Chondrocyte (in vitro differentiated cells): ENCODE measurements around the gene STAC. TPM values are rescaled to one million over a fixed set of nuclear protein-coding genes. Genes with fewer than 3 reads are reported as not detected.
"Not testable (repeated sequence)": the region's sequence is repeated elsewhere in the genome, so short reads cannot be mapped to it uniquely, and the experiment has no call there.

ENCODE experiments used
- DNase-seq: peaks from one replicate; pipeline ENCODE4 v3.0.0; 2021; ENCODE audit warnings: mixed read lengths, low spot score
- H3K27ac Mint-ChIP-seq: one replicate; pipeline ENCODE4 v1.8.0; 2021; ENCODE audit warnings: mild to moderate bottlenecking, moderate library complexity, mixed read lengths; ENCODE audit not compliant: unreplicated experiment
- H3K27me3 Mint-ChIP-seq: 2 replicates; pipeline ENCODE4 v1.8.0; 2021; ENCODE audit warnings: low read depth, mixed read lengths
- H3K36me3 Mint-ChIP-seq: 2 replicates; pipeline ENCODE4 v1.8.0; 2021; ENCODE audit warnings: low read depth, mixed read lengths
- H3K4me1 Mint-ChIP-seq: 2 replicates; pipeline ENCODE4 v1.8.0; 2021; ENCODE audit warnings: low read depth, mild to moderate bottlenecking, mixed read lengths
- H3K4me3 Mint-ChIP-seq: one replicate; pipeline ENCODE4 v1.8.0; 2021; ENCODE audit warnings: mild to moderate bottlenecking, moderate library complexity, mixed read lengths; ENCODE audit not compliant: unreplicated experiment
- H3K9me3 Mint-ChIP-seq: 2 replicates; pipeline ENCODE4 v1.8.0; 2021; ENCODE audit warnings: low read depth, mixed read lengths
- total RNA-seq: library from RNA; stranded (reverse); gene quantifications from 3 replicates; pipeline ENCODE4 v1.2.1, GENCODE V29; 2021
- TF ChIP-seq, protein P1 (sequence below): fragments of 200-600 bp; sonication (generic); IDR thresholded peaks from 2 replicates; pipeline ENCODE4 v1.5.0; 2021; ENCODE audit warnings: antibody characterized with exemption, mild to moderate bottlenecking, moderate library complexity

The STAC gene
- total RNA-seq, 1 donor from 2014 or later = 0.07 TPM

DNA sequence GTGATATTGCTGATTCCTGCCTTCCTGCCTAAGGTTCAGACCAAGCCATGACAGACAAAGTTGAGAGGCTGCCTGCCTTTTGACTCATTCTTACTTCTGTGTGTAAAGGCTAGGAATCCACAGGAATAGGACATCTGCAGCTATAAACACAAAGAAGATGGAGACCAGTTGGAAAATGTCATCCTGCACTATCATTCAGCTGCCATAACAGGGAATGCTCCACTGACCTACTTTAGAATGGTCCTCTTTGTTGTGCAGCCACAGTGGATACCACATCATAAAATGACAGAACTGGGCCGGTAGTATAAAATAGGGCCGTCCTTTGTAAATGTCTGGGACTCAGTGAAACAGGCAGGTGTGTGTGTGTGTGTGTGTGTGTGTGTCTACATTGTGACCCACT lies 75.1 kb downstream of the STAC start:
- TF ChIP-seq, protein P1, sequence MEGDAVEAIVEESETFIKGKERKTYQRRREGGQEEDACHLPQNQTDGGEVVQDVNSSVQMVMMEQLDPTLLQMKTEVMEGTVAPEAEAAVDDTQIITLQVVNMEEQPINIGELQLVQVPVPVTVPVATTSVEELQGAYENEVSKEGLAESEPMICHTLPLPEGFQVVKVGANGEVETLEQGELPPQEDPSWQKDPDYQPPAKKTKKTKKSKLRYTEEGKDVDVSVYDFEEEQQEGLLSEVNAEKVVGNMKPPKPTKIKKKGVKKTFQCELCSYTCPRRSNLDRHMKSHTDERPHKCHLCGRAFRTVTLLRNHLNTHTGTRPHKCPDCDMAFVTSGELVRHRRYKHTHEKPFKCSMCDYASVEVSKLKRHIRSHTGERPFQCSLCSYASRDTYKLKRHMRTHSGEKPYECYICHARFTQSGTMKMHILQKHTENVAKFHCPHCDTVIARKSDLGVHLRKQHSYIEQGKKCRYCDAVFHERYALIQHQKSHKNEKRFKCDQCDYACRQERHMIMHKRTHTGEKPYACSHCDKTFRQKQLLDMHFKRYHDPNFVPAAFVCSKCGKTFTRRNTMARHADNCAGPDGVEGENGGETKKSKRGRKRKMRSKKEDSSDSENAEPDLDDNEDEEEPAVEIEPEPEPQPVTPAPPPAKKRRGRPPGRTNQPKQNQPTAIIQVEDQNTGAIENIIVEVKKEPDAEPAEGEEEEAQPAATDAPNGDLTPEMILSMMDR = no peak
- Mint-ChIP-seq H3K36me3 (no peaks in the 10 kb centered on the region), H3K27ac (no peak overlapping the region), H3K4me1 (peaks cover 3% of the 10 kb centered on the region), H3K9me3 (no peaks in the 10 kb centered on the region), H3K27me3 (peaks cover 10% of the 10 kb centered on the region), H3K4me3 (no peak overlapping the region)
- no peak for DNase-seq

DNA sequence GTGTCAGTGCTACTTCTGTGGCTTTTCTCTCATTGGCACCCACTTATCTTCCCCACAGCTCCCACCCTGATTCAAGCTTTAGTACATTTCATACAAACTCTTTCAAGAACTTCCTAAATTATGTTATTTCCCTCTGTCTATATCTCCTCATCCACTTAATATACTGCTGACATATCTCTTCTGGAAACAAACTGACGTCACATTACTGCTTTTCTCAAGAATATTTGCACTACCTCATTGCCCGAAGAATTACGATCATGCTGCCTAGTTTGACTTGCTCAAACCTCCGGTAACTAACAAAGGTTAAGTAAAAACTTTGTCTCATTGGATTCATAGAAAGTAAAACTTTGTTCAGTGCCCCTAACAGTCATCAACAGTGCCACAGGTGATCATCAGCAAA lies 76.5 kb downstream of the STAC start:
- no peaks in the 10 kb centered on the region for H3K9me3 Mint-ChIP-seq
- no peak overlapping the region for H3K4me3 Mint-ChIP-seq
- DNase-seq = no peak
- TF ChIP-seq, protein P1 = no peak
- H3K27ac Mint-ChIP-seq = no peak overlapping the region
- H3K27me3 Mint-ChIP-seq = peaks cover 12% of the 10 kb centered on the region
- H3K4me1 Mint-ChIP-seq = peaks cover 3% of the 10 kb centered on the region
- no peaks in the 10 kb centered on the region for H3K36me3 Mint-ChIP-seq

DNA sequence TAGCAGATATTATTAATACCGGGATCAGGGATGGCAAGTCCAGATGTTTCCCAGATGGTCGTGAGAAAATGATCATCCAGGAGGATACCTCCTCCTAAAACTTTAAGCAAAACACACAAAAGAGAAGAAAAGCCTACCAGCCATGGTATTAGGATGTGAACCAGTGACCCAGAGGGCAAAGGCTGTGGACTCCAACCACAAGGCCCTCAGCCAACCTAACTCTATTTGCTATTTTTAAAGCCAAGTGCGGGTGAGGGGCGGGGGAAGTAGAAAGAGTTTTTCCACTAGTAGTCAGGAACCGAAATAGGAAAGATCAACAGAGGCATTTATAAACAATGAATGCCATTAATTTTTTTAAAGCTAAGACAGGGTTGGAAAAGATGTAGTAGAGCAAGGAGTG lies 77.4 kb downstream of the STAC start:
- H3K4me1 Mint-ChIP-seq = peaks cover 3% of the 10 kb centered on the region
- H3K4me3 Mint-ChIP-seq = no peak overlapping the region
- no peaks in the 10 kb centered on the region for H3K36me3 Mint-ChIP-seq
- TF ChIP-seq, protein P1 = no peak
- peaks cover 11% of the 10 kb centered on the region for H3K27me3 Mint-ChIP-seq
- no peak for DNase-seq
- H3K9me3 Mint-ChIP-seq = no peaks in the 10 kb centered on the region
- no peak overlapping the region for H3K27ac Mint-ChIP-seq

DNA sequence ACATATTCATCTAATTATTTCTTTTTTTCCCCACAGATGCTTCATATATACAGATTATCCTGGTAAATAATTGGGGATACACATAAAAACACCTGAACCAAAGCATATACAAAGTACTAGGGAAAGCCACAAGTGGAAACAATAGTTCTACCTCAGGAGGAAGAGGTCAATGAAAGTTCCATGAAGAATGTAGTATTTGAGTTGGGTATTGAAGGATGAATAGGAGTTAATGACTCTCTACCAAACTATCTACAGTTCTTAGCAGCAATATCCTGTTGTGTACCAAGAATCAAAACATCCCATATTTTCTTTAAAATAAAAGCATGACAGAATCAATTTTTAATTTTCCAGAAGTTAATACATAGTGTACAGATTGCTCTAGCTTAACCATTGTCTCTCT lies 78.9 kb downstream of the STAC start:
- Mint-ChIP-seq H3K27me3 (peaks cover 11% of the 10 kb centered on the region), H3K27ac (no peak overlapping the region), H3K36me3 (no peaks in the 10 kb centered on the region)

DNA sequence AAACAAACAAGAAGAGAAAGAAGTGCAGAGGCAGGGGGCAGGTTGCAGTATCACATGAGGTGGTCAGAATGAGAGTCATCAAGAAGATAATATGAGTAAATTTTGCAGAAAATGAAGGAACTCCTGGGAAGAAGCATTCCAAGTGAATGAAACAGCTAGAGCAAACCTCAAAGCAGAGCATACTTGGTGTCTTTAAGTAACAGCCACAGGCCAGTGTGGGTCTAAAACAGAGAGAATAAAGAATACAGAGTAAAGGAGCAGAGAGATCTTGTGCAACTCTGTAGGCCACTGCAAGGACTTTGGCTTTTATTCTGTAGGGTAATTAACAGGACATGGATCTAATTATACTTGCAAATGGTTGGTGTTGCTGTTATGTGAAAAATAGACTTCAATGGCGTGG lies 81.3 kb downstream of the STAC start:
- no peaks in the 10 kb centered on the region for H3K36me3 Mint-ChIP-seq
- peaks cover 3% of the 10 kb centered on the region for H3K4me1 Mint-ChIP-seq
- no peak overlapping the region for H3K4me3 Mint-ChIP-seq
- DNase-seq = no peak
- peaks cover 11% of the 10 kb centered on the region for H3K27me3 Mint-ChIP-seq
- H3K27ac Mint-ChIP-seq = no peak overlapping the region
- peaks cover 19% of the 10 kb centered on the region for H3K9me3 Mint-ChIP-seq
- TF ChIP-seq, protein P1 = no peak

More for the DNA sequence above, 78.9 kb downstream of the STAC start:
- Mint-ChIP-seq H3K4me3 (no peak overlapping the region), H3K9me3 (no peaks in the 10 kb centered on the region), H3K4me1 (peaks cover 3% of the 10 kb centered on the region)
- TF ChIP-seq, protein P1 = no peak
- DNase-seq = no peak

DNA sequence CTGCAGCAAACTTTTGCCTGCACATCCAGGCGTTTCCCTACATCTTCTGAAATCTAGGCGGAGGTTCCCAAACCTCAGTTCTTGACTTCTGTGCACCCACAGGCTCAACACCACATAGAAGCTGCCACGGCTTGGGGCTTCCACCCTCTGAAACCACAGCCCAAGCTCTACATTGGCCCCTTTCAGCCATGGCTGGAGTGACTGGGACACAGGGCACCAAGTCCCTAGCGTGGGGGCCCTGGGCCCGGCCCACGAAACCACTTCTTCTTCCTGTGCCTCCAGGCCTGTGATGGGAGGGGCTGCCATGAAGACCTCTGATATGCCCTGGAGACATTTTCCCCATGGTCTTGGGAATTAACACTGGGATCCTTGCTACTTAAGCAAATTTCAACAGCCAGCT lies 91.7 kb downstream of the STAC start:
- peaks cover 11% of the 10 kb centered on the region for H3K9me3 Mint-ChIP-seq
- H3K27ac Mint-ChIP-seq, H3K4me1 Mint-ChIP-seq, H3K4me3 Mint-ChIP-seq, H3K36me3 Mint-ChIP-seq, H3K27me3 Mint-ChIP-seq, DNase-seq: not testable (repeated sequence)
